BE2C (cell line): ENCODE data around the gene TMPRSS13.

Experiments
- DNase-seq: peaks from one replicate; pipeline ENCODE4 v3.0.0-alpha.2; 2020
- H3K27me3 ChIP-seq: fragments of 250-450 bp; sonication (Bioruptor Pico); 2 replicates; pipeline ENCODE4 v1.5.1; 2020; ENCODE audit warnings: mild to moderate bottlenecking
- H3K36me3 ChIP-seq: fragments of 250-450 bp; sonication (Bioruptor Pico); 2 replicates; pipeline ENCODE4 v1.5.1; 2020; ENCODE audit warnings: mild to moderate bottlenecking
- H3K4me1 ChIP-seq: fragments of 250-450 bp; sonication (Bioruptor Pico); 2 replicates; pipeline ENCODE4 v1.5.1; 2020
- H3K4me3 ChIP-seq: 2 replicates; pipeline ENCODE4 v1.5.1; 2011; ENCODE audit warnings: low read depth, low read length
- H3K9me3 ChIP-seq: fragments of 250-450 bp; sonication (Bioruptor Pico); 2 replicates; pipeline ENCODE4 v1.5.1; 2020
- CTCF ChIP-seq: IDR thresholded peaks from 2 replicates; pipeline ENCODE4 v1.5.1; 2012; ENCODE audit warnings: mild to moderate bottlenecking, low read depth, low read length

The TMPRSS13 gene

GRCh38 chr11:117862753-117863152 lies 66.4 kb downstream of the TMPRSS13 start:
- no peak for DNase-seq
- peaks cover 20% of the 10 kb centered on the region for H3K4me1 ChIP-seq
- no peaks in the 10 kb centered on the region for H3K27me3 ChIP-seq
- no peak for TF ChIP-seq CTCF
- H3K36me3 ChIP-seq, result peaks cover 20% of the 10 kb centered on the region
- no peak overlapping the region for H3K4me3 ChIP-seq
- H3K9me3 ChIP-seq, result no peaks in the 10 kb centered on the region

GRCh38 chr11:117862019-117862725 lies 67.0 kb downstream of the TMPRSS13 start:
- H3K4me3 ChIP-seq, result no peak overlapping the region
- peaks cover 19% of the 10 kb centered on the region for H3K36me3 ChIP-seq
- H3K4me1 ChIP-seq, result peaks cover 20% of the 10 kb centered on the region
- no peaks in the 10 kb centered on the region for H3K9me3 ChIP-seq
- H3K27me3 ChIP-seq, result no peaks in the 10 kb centered on the region
- DNase-seq, result no peak
- TF ChIP-seq CTCF, result no peak

GRCh38 chr11:117861151-117862018 lies 67.8 kb downstream of the TMPRSS13 start:
- peaks cover 20% of the 10 kb centered on the region for H3K4me1 ChIP-seq
- peak; percentile 90 for DNase-seq
- no peaks in the 10 kb centered on the region for H3K27me3 ChIP-seq
- no peak for TF ChIP-seq CTCF
- H3K9me3 ChIP-seq, result no peaks in the 10 kb centered on the region
- no peak overlapping the region for H3K4me3 ChIP-seq
- peaks cover 19% of the 10 kb centered on the region for H3K36me3 ChIP-seq

- Histone ChIP-seq H3K4me1 (peaks cover 23% of the 10 kb centered on the region), H3K9me3 (no peaks in the 10 kb centered on the region), H3K4me3 (no peak overlapping the region), H3K36me3 (peaks cover 10% of the 10 kb centered on the region), H3K27me3 (no peaks in the 10 kb centered on the region)
- DNase-seq, result no peak
- no peak for TF ChIP-seq CTCF
Measured at GRCh38 chr11:117860139-117860538, 69.1 kb downstream of the TMPRSS13 start.

- Histone ChIP-seq H3K4me1 (peaks cover 23% of the 10 kb centered on the region), H3K36me3 (peaks cover 8% of the 10 kb centered on the region; the same call in 1 of the 2 replicates), H3K27me3 (no peaks in the 10 kb centered on the region), H3K4me3 (no peak overlapping the region), H3K9me3 (no peaks in the 10 kb centered on the region)
- TF ChIP-seq CTCF, result no peak
- no peak for DNase-seq
Measured at GRCh38 chr11:117859488-117860112, 69.6 kb downstream of the TMPRSS13 start.

- H3K9me3 ChIP-seq, result no peaks in the 10 kb centered on the region
- TF ChIP-seq CTCF, result no peak
- H3K4me3 ChIP-seq, result no peak overlapping the region
- peaks cover 23% of the 10 kb centered on the region for H3K4me1 ChIP-seq
- no peak for DNase-seq
- no peaks in the 10 kb centered on the region for H3K27me3 ChIP-seq
- peaks cover 14% of the 10 kb centered on the region for H3K36me3 ChIP-seq
Measured at GRCh38 chr11:117859061-117859460, 70.1 kb downstream of the TMPRSS13 start.
